OCI-LY7 (cell line): ENCODE results near the gene UCK2. TPM values are rescaled to one million over a fixed set of nuclear protein-coding genes. Genes with fewer than 3 reads are reported as not detected.

Experiments
- BruUV-seq: library from RNA; stranded (reverse); fragments of 400-500 nt; replicated peaks from 2 replicates; lab custom pipeline; 2021; lab: Mats Ljungman, UMichigan
- CTCF ChIA-PET: fragments of 300-600 bp; sonication (Branson Sonifier 250); formaldehyde crosslinking; loops from one replicate; lab custom pipeline; 2022; ENCODE audit warnings: antibody characterized with exemption; ENCODE audit not compliant: unreplicated experiment; lab: Charles Lee
- POLR2A ChIA-PET: fragments of 300-600 bp; sonication (Branson Sonifier 250); formaldehyde crosslinking; loops from one replicate; lab custom pipeline; 2022; ENCODE audit warnings: antibody characterized with exemption; lab: Charles Lee
- DNase-seq: peaks from one replicate; pipeline ENCODE4 v3.0.0-alpha.2; 2015; ENCODE audit warnings: low spot score
- H2AFZ ChIP-seq: fragments of 200-600 bp; sonication (generic), shearing (Covaris generic); 2 replicates; pipeline ENCODE4 v1.6.1; 2014; ENCODE audit warnings: mild to moderate bottlenecking, antibody characterized with exemption, low read length, moderate library complexity
- H3K27ac ChIP-seq: fragments of 200-600 bp; sonication (generic); 2 replicates; pipeline ENCODE4 v1.5.1; 2014; ENCODE audit warnings: mixed run types, low read depth, mild to moderate bottlenecking, moderate library complexity, low read length, inconsistent platforms; ENCODE audit not compliant: poor library complexity, severe bottlenecking
- H3K36me3 ChIP-seq: fragments of 200-600 bp; sonication (generic); 2 replicates; pipeline ENCODE4 v1.6.1; 2014; ENCODE audit warnings: mild to moderate bottlenecking, antibody characterized with exemption, low read length, moderate library complexity, mixed read lengths; ENCODE audit not compliant: insufficient read depth
- H3K4me1 ChIP-seq: fragments of 200-600 bp; sonication (generic); 2 replicates; pipeline ENCODE4 v1.5.1; 2014; ENCODE audit warnings: mild to moderate bottlenecking, low read length; ENCODE audit not compliant: insufficient read depth, poor library complexity, severe bottlenecking
- H3K4me2 ChIP-seq: fragments of 200-600 bp; sonication (generic); 2 replicates; pipeline ENCODE4 v1.6.1; 2014; ENCODE audit warnings: mild to moderate bottlenecking, low read length
- H3K4me3 ChIP-seq: fragments of 200-600 bp; sonication (generic); 2 replicates; pipeline ENCODE4 v1.5.1; 2014; ENCODE audit warnings: mild to moderate bottlenecking, low read depth, low read length; ENCODE audit not compliant: poor library complexity, severe bottlenecking
- H3K79me2 ChIP-seq: fragments of 200-600 bp; sonication (generic); 2 replicates; pipeline ENCODE4 v1.6.1; 2016; ENCODE audit warnings: low read depth, mild to moderate bottlenecking, low read length, moderate library complexity, mixed read lengths; ENCODE audit not compliant: insufficient read depth
- H3K9me2 ChIP-seq: fragments of 200-600 bp; sonication (generic); 2 replicates; pipeline ENCODE4 v1.6.1; 2016; ENCODE audit warnings: mild to moderate bottlenecking, low read length, mixed read lengths; ENCODE audit not compliant: insufficient read depth
- H3K9me3 ChIP-seq: fragments of 200-600 bp; sonication (generic); 2 replicates; pipeline ENCODE4 v1.6.1; 2014; ENCODE audit warnings: mild to moderate bottlenecking, mixed run types, low read length, mixed read lengths
- H4K20me1 ChIP-seq: fragments of 200-600 bp; sonication (generic); 2 replicates; pipeline ENCODE4 v1.6.1; 2014; ENCODE audit warnings: mild to moderate bottlenecking, antibody characterized with exemption, low read length, moderate library complexity, mixed read lengths; ENCODE audit not compliant: insufficient read depth
- EZH2phosphoT487 ChIP-seq: fragments of 200-600 bp; sonication (generic); IDR thresholded peaks from 2 replicates; pipeline ENCODE4 v1.6.1; 2018; ENCODE audit warnings: low read depth, borderline replicate concordance, mild to moderate bottlenecking, mixed run types, antibody characterized with exemption, low read length, moderate library complexity, mixed read lengths
- intact Hi-C: fragments of 100-400 bp; cut with micrococcal nuclease; formaldehyde crosslinking; loops from one replicate; pipeline ENCODE4 v1.10.0; 2022; ENCODE audit not compliant: unreplicated experiment
- total RNA-seq, 2 experiments: library from RNA; depleted of rRNA in 1 of 2; stranded (reverse); fragments of >200 nt in 1 of 2; shearing (Covaris generic) in 1 of 2; gene quantifications; 2 replicates each; pipeline ENCODE4 v1.2.3, GENCODE V29; 2014 to 2022
- TF ChIP-seq, protein P1 (sequence below): fragments of 200-600 bp; sonication (generic); conservative IDR thresholded peaks from 2 replicates; pipeline ENCODE4 v1.5.1; 2014; ENCODE audit warnings: mild to moderate bottlenecking, antibody characterized with exemption, low read length, moderate library complexity, mixed read lengths

UCK2 gene
- total RNA-seq, 2 experiments from 2014 or later, result 66.0 to 75.8 TPM

DNA sequence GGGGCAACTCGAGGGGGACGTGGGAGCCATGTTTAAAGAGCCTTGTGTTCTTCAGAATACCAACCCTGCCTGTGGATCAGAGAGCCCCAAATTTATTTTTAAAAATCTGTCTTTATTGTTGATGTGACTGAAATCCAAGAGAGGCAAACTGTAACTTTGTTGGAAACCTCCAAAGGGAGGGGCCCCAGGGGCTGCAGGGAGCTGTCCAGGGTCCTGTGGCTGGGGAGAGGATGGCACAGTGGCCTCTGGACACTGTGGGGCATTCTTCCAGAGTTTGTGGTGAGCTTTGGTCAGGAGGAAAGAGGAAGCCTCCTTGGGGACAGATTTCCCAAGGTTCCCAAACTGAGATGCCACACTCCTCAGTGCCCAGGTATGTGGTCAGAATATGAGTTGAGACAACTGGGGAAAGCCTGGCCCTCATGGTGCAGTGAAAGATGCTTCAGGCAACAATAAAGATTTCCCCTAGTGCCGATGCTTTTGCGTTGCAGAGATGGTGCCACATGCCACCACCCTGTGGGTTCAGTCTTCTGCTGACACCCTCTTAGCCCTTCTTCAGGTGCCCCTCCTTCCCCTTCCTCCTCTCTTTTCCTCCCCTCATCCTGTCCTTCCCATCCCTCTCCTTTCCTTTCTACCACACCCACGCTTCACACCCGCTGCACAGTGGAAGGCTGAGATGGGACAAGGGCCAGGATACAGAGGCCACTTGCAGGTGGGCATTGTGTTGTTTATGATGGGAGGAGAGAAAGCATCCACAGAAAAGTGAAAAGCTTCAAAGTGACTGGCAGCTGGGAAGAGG is 122.1 kb downstream of the UCK2 start:
- no peaks in the 10 kb centered on the region for H3K9me2 ChIP-seq
- H3K4me1 ChIP-seq, result no peaks in the 10 kb centered on the region
- no peak overlapping the region for H3K4me3 ChIP-seq
- POLR2A ChIA-PET, result no interaction called here
- H3K4me2 ChIP-seq, result no peak overlapping the region
- H4K20me1 ChIP-seq, result no peaks in the 10 kb centered on the region
- H3K27ac ChIP-seq, result no peak overlapping the region
- H3K9me3 ChIP-seq, result no peaks in the 10 kb centered on the region
- TF ChIP-seq, protein P1, sequence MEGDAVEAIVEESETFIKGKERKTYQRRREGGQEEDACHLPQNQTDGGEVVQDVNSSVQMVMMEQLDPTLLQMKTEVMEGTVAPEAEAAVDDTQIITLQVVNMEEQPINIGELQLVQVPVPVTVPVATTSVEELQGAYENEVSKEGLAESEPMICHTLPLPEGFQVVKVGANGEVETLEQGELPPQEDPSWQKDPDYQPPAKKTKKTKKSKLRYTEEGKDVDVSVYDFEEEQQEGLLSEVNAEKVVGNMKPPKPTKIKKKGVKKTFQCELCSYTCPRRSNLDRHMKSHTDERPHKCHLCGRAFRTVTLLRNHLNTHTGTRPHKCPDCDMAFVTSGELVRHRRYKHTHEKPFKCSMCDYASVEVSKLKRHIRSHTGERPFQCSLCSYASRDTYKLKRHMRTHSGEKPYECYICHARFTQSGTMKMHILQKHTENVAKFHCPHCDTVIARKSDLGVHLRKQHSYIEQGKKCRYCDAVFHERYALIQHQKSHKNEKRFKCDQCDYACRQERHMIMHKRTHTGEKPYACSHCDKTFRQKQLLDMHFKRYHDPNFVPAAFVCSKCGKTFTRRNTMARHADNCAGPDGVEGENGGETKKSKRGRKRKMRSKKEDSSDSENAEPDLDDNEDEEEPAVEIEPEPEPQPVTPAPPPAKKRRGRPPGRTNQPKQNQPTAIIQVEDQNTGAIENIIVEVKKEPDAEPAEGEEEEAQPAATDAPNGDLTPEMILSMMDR, result no peak
- TF ChIP-seq EZH2phosphoT487, result no peak
- BruUV-seq, result no TSS peak
- H2AFZ ChIP-seq, result no peak overlapping the region
- no peaks in the 10 kb centered on the region for H3K79me2 ChIP-seq
- no peak for DNase-seq
- intact Hi-C loops, result no loop called here
- H3K36me3 ChIP-seq, result no peaks in the 10 kb centered on the region
- CTCF ChIA-PET, result no interaction called here

DNA sequence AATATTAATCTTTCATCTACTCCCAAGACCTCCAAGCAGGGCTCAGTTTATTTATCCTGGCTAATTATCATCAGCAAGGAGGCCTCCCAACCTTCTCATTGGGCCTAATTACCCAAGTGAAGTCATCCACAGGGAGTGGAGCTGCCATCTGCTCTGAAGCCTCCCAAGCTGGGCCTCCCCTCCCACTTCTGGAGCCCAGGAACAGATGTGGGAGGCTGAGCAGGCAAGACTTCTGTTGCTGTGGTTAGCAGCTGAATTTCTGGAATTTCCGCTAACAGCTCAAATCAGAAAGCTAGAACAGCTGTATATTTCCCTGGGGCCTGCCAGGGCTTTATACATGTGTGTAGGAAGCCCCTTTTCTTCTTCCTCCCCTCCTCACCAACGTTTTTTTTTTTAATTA is 127.5 kb downstream of the UCK2 start:
- Histone ChIP-seq H4K20me1 (no peaks in the 10 kb centered on the region), H3K9me3 (no peaks in the 10 kb centered on the region), H3K4me1 (no peaks in the 10 kb centered on the region), H3K9me2 (no peaks in the 10 kb centered on the region), H2AFZ (no peak overlapping the region), H3K36me3 (no peaks in the 10 kb centered on the region), H3K4me2 (no peak overlapping the region), H3K4me3 (no peak overlapping the region), H3K27ac (no peak overlapping the region), H3K79me2 (no peaks in the 10 kb centered on the region)
- ChIA-PET POLR2A (interaction anchor here (0.9 kb wide), 1 partner anchor 113 kb away, joined by 3 read pairs; no protein-coding TSS in a partner anchor), CTCF (no interaction called here)
- TF ChIP-seq, protein P1, result no peak
- TF ChIP-seq EZH2phosphoT487, result no peak
- BruUV-seq, result no TSS peak
- intact Hi-C loops, result no loop called here
- no peak for DNase-seq

DNA sequence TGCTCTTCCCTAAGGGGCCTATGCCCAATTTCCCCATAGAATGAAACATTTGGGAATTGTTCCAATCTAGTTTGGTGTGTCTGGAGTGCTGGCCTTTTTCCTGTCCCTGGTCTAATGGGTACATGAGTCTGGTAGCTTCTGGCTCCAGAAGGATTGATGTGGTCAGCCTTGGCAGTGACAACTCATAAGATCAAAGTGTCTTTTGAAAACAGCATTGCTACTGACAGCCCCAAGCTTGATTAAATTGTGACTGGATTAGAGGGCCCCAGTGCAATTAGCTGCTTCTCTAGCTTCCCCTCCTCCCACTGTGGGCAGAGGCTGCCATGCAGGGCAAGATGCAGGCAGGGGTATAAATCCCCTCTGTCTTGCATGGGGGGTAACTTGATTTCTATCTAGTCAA is 130.9 kb downstream of the UCK2 start:
- Histone ChIP-seq H3K4me3 (no peak overlapping the region), H3K36me3 (no peaks in the 10 kb centered on the region), H3K4me1 (no peaks in the 10 kb centered on the region), H3K9me2 (no peaks in the 10 kb centered on the region), H4K20me1 (no peaks in the 10 kb centered on the region), H3K9me3 (no peaks in the 10 kb centered on the region), H3K27ac (no peak overlapping the region), H3K4me2 (no peak overlapping the region), H3K79me2 (no peaks in the 10 kb centered on the region), H2AFZ (no peak overlapping the region)
- no peak for TF ChIP-seq EZH2phosphoT487
- TF ChIP-seq, protein P1, result no peak
- DNase-seq, result no peak
- BruUV-seq, result no TSS peak
- POLR2A ChIA-PET, result no interaction called here
- CTCF ChIA-PET, result no interaction called here
- intact Hi-C loops, result no loop called here
